Panc1 (cell line): ENCODE results near the gene EBF4.

Source experiments
- CTCF ChIP-seq: fragments of 450-650 bp; IDR thresholded peaks from 2 replicates; pipeline ENCODE4 v1.5.1; 2017; ENCODE audit warnings: mild to moderate bottlenecking
- POLR2AphosphoS5 ChIP-seq: IDR thresholded peaks from 2 replicates; pipeline ENCODE4 v1.6.1; 2012; ENCODE audit warnings: mild to moderate bottlenecking, low read depth, low read length, moderate library complexity
- REST ChIP-seq, 2 experiments: IDR thresholded peaks; 2 replicates each; pipeline ENCODE4 v1.6.1; 2011 to 2012; ENCODE audit warnings: low read depth in 2 of 2, control low read depth in 1 of 2, low read length in 1 of 2, mild to moderate bottlenecking in 1 of 2, moderate library complexity in 1 of 2; ENCODE audit not compliant: insufficient read depth in 1 of 2
- TCF7L2 ChIP-seq: IDR thresholded peaks from 2 replicates; pipeline ENCODE4 v1.6.1; 2011; ENCODE audit warnings: mild to moderate bottlenecking, low read depth, low read length, inconsistent platforms

GRCh38 chr20:2757969-2758368 is 65.4 kb downstream of the EBF4 start:
- TF ChIP-seq REST (IDR thresholded peaks at IDR 0.05; ENCODE audit: insufficient read depth in 1 of 2, low read depth in 2 of 2, low read length in 1 of 2), result no peak
- no peak for TF ChIP-seq CTCF
- TF ChIP-seq POLR2AphosphoS5, result no peak
- TF ChIP-seq TCF7L2, result no peak
